ENCODE data around the gene FHIT. TPM values are rescaled to one million over a fixed set of nuclear protein-coding genes. Genes with fewer than 3 reads are reported as not detected.

FHIT gene
- total and polyA plus RNA-seq, 4 donors, result 2.1 to 14.7 (median 6.6) TPM

- TF ChIP-seq REST (IDR thresholded peaks at IDR 0.05), result no peak
- no peak for TF ChIP-seq HNF4G (IDR thresholded peaks at IDR 0.05)
- TF ChIP-seq SP1 (IDR thresholded peaks at IDR 0.05), result no peak
- no peak for TF ChIP-seq ATF3 (IDR thresholded peaks at IDR 0.05)
Measured at GRCh38 chr3:60957541-60957940, 293.7 kb downstream of the FHIT start (continued).

GRCh38 chr3:60956729-60957128, 294.5 kb downstream of the FHIT start:
- no peak for DNase-seq (ENCODE audit: low spot score)
- H3K27ac ChIP-seq (ENCODE audit: low read depth in 1 of 2, low read length in 2 of 2), result no peak overlapping the region
- no peak overlapping the region for H3K9ac ChIP-seq (ENCODE audit: low read depth in 1 of 2, low read length in 2 of 2)
- peaks cover 0 to 14% (median 6%) of the 10 kb centered on the region in 4 donors for H3K9me3 ChIP-seq (ENCODE audit: control insufficient read depth in 4 of 4, low read length in 3 of 4)
- TF ChIP-seq RXRA (IDR thresholded peaks at IDR 0.05) (no peak), HNF4G (IDR thresholded peaks at IDR 0.05) (no peak), YY1 (IDR thresholded peaks at IDR 0.05) (no peak), JUND (IDR thresholded peaks at IDR 0.05) (no peak), ATF3 (IDR thresholded peaks at IDR 0.05) (no peak), FOXA2 (IDR thresholded peaks at IDR 0.05) (no peak), CTCF (IDR thresholded peaks at IDR 0.05; ENCODE audit: low read depth, low read length, missing input control) (no peak), FOXA1 (IDR thresholded peaks at IDR 0.05) (no peak), RAD21 (IDR thresholded peaks at IDR 0.05) (no peak), NR2F2 (IDR thresholded peaks at IDR 0.05) (no peak), HNF4A (conservative IDR thresholded peaks at IDR 0.05) (no peak), MAX (IDR thresholded peaks at IDR 0.05) (no peak), GABPA (IDR thresholded peaks at IDR 0.05 in 1 of 2, conservative IDR thresholded peaks at IDR 0.05 in 1 of 2) (no peak), TAF1 (conservative IDR thresholded peaks at IDR 0.05) (no peak), ZBTB33 (IDR thresholded peaks at IDR 0.05) (no peak), REST (IDR thresholded peaks at IDR 0.05) (no peak), EGR1 (IDR thresholded peaks at IDR 0.05; ENCODE audit: low read depth in 2 of 2) (no peak)
- H3K36me3 ChIP-seq (ENCODE audit: control insufficient read depth in 4 of 4, insufficient read depth in 3 of 4, low read depth in 1 of 4, low read length in 3 of 4), result no peaks in the 10 kb centered on the region
- no peak overlapping the region for H3K4me3 ChIP-seq (ENCODE audit: low read depth in 1 of 3, low read length in 3 of 3)
- 96% methylated on average over 4 of the region's 4 CpGs for WGBS
- no peaks in the 10 kb centered on the region for H3K27me3 ChIP-seq (ENCODE audit: control insufficient read depth in 4 of 4, insufficient read depth in 4 of 4, low read length in 3 of 4)
- H3K4me1 ChIP-seq (ENCODE audit: control insufficient read depth in 4 of 4, insufficient read depth in 4 of 4, low read length in 3 of 4), result no peaks in the 10 kb centered on the region

Measured in liver (tissue), 9 donors.